Stimulated activated CD4-positive, alpha-beta T cell treated with anti-CD3 and anti-CD28 coated beads, Interleukin-1b, Interleukin-23, amount 100 ng/mL, for 48 hours (primary cell): ENCODE results near the gene WNT5A.
"Not testable (repeated sequence)": the region's sequence is repeated elsewhere in the genome, so short reads cannot be mapped to it uniquely, and the experiment has no call there.

ENCODE experiments used
- DNase-seq: peaks from one replicate; pipeline ENCODE4 v3.0.0-alpha.2; 2020

The WNT5A gene

GRCh38 chr3:55505102-55505501, 18.0 kb upstream of the WNT5A start:
- DNase-seq, result not testable (repeated sequence)

- DNase-seq, result no peak
These were observed 14.8 kb upstream of the WNT5A start for GRCh38 chr3:55501905-55502304.

DNA sequence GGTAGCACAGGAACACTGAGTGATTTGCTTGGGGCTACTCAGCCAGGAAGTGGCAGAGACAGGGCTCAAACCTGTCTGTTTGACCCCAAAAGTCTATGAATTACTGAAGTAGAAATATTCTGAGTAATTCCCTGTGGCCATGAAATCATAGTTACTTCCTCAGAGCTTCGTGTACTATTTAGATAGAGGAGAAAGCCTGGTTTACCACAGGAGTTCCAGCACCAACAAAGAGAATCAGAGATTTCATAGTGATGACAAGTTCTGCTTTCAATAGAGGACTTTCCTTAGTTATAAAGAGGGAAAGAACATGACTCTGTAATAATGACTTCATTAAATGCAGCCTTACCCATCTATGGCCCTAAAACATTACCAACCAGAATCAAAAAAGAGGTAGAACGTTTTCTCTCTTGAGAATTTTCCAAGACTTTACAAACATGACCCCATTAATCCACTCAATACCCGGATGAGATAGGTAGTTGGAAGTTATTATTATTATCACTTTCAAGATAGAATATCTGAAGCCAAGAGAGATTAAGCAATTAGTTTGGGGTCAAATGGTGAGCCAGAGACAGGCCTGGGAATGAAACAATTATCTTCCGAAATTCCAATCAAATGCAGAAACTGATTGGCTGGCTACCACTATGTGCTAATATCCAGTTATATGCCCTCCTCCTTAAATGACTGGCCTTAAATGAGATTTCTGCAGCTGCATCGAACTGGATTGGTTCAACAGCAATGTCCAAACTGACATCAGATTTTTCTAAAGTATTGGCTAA, 13.6 kb upstream of the WNT5A start:
- DNase-seq, result no peak

DNA sequence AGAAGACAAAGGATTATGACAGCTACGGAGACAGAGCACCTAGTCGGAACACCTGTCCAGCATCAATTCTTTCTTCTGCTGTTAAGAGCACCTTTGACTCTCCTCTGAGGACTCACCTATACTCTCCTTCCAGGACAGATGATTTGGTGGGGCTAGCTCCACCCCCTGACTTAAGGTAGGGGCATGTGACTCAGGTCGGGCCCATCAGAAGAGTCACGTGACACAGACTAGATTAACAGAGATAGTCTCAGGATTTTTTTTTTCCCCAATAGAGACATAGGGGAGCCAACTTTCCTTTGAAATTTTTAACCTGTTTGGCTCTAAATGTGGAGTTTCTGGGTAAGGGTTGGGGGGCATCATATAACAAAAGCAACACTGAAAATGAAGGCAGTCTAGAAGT, 11.4 kb upstream of the WNT5A start:
- DNase-seq, result no peak

DNA sequence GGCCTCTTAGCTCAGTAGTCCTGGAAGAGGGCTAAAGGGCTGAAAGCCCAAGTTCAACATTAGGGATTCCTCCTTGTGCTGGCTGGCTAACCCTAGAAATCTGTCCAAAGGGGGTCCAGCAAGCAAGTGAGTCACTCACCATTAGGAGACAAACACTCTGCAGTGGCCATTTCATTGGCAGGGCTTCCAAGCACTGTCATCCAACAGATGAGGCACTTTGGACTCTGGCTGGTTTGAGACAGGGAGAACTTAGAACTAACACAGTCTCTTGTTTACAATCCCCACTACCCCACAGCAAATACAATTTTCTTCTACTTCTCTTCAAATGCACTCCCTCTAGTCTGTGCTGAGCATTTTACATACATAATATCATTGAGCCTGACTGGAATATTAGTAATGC, 10.1 kb upstream of the WNT5A start:
- no peak for DNase-seq

GRCh38 chr3:55494976-55495375, 7.9 kb upstream of the WNT5A start:
- no peak for DNase-seq

GRCh38 chr3:55492976-55493375, 5.9 kb upstream of the WNT5A start:
- DNase-seq, result no peak

DNA sequence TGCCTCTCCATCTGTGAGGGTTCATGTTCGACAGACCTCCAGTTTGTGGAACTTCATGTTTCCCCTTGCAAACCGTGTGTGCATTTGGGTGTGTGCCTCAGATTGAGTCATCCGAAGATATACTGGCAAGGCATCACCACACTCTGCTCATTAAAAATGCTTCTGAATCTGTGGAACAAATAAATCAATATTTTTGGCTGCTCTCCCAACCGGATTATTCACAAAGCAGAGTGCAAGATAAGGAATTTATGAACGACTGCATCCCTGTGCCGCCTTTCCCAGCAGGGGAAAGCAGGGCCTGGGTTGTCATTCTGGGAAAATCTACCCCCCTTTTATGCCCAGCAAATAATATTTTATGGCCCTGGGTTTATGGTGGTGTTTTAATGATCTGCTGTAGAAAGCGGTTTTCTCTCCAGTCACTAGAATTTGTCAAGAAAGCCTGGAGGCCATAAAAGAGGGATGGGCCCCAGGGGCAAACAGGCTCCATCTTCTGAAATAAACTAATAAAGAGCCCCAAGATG, 4.2 kb upstream of the WNT5A start:
- DNase-seq, result no peak

DNA sequence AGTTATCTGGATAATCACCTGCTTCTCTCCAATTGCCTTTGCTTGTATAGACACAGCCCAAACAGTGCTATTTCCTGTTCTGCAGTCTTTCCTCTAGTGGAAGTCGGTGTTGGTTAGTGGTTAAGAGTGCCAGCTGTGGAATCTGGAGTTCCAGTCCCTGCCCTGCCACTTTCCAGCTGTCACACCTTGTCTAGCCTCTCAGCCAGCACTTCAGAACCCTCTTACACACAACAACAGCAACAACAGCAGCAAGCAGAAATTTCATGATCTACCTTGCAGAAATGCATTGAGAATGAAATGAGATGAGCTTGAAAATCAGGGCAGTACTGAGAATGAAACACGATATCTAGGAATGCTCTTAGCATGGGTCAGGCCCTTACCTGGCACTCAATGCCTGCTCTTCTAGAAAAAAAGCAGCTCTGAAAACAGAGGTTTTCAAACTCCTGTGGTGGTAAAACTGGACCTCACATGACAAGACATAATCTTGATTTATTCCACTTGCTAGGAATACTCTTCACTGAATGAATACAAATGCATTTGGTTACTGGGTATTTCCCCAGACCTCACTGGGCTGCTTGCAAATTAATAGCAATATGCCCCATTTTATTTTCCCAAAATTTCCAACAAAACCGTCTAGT, 3.3 kb upstream of the WNT5A start:
- DNase-seq, result no peak

GRCh38 chr3:55489798-55490132, 2.7 kb upstream of the WNT5A start:
- DNase-seq, result no peak

DNA sequence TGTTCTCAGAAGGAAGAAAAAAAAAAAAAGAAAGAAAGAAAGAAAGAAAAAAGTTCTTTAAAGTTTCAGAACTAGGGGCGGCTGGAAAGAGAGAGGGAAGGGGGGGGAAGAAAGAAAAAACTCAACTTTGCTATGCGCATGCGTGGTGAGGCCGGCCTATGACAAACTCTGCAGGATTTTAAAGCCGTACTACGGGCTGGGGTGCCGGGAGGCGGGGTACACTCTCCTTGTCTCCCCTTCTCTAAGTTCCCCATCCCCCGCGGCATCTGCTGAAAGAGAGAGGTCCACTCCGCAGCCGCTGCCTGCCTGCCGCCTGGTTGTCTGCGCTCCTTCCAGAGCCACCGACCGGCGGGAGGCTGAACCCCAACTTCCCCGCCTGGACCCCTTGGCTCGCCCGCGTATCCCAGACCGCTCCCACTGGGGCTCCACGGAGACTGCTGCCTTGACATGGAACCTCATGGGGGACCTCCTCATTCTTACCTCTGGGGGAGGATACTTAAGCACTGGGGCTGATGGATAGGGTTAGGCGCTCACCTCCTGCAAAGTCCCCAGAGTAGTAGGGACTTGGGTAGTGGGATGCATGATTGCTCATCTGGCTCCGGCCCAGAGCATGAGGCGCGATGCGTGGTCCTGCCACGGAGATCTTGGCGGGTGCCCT, 1.4 kb upstream of the WNT5A start:
- DNase-seq, result no peak

DNA sequence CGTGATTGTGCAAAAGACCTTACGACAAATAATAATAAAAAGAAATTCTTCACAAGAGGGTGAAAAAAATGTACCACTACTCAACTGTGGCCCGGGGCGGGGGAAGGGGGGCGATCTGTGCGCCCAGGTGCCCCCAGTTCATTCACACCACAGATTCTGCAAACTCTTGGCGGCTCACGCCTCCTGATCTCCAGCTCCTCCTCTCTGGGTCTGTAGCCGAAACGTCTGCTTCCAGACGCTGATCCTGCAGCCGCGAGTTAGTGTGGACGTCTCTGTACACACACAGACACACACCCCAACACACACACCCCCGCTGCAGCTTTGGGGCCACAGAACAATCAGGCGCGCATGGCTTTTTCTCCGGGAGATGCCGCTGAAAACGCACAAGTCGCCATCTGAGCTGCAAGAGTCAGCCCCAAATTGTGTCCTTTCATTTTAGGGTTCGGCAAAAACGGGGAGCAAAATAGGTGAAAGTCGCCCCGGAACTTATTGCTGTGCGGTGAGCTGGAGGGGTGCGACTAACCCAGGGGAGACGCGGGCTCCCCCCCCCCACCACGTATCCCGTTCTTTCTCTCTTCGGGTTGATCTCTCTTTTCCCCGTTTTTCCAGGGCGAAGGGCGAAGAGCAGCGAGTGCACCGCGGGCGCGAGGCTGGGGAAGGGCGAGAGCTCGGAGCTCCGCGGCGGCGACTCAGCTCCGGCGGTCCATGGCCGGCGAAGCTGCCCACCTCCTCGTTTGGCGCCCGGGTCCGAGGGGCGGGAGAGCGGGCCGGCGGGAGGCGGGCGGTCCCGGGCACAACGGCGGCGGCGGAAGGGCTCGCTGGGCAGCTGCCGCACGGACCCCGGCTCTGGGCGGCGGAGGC, 505 bp upstream of the WNT5A start:
- DNase-seq, result no peak

GRCh38 chr3:55486101-55486856, 827 bp downstream of the WNT5A start:
- DNase-seq, result no peak

DNA sequence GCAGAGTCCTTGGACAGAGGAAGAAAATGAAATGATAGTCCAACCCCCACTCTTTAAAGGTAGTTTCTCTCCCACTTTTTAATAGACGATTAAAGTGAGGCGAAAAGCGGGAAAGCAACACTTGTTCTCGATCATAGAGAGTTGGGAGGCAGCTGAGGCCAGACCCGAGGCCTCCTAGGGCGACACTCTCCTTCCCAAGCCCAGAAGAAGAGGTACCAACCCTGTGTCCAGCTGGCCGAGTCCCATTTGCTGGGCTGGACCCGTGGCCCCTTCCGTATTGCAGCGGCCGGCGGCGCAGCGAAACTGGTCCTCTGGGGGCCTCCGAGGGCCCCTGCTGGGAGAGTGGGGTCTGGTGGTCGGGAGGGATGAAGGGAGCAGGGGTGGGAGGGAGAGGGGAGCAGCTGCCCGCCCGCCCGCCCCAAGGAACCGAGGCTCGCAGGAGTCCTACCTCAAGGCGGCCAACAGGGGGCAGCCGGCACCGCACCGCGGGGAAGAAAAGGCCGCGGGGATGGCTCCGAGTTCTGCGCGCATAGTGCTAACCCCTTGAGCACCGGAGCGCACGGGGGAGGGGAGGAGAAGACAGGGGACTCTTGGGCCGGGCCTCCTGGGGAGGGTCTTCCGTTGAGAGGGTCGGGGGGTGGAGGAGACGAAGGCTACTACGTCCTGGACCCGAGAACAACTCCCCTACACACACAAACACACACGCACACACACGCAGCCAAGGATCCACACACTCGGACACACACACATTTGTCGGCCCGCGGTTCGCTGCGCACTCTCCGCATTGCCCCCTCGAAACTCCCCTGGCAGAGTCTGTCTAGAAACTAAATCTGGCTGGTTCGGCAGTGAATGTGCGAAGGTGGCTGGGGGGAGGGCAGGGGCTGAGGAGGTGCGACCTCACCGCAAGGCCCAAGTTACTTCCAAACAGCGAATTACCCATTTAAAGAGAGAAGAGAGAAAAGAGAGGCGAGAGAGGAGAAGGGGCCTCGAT, 2.0 kb downstream of the WNT5A start:
- peak; percentile 46 for DNase-seq

- no peak for DNase-seq
These were observed 2.9 kb downstream of the WNT5A start for GRCh38 chr3:55484191-55484689.

GRCh38 chr3:55483196-55484095, 3.7 kb downstream of the WNT5A start:
- DNase-seq, result no peak

- no peak for DNase-seq
These were observed 4.5 kb downstream of the WNT5A start for GRCh38 chr3:55482496-55483195.

DNA sequence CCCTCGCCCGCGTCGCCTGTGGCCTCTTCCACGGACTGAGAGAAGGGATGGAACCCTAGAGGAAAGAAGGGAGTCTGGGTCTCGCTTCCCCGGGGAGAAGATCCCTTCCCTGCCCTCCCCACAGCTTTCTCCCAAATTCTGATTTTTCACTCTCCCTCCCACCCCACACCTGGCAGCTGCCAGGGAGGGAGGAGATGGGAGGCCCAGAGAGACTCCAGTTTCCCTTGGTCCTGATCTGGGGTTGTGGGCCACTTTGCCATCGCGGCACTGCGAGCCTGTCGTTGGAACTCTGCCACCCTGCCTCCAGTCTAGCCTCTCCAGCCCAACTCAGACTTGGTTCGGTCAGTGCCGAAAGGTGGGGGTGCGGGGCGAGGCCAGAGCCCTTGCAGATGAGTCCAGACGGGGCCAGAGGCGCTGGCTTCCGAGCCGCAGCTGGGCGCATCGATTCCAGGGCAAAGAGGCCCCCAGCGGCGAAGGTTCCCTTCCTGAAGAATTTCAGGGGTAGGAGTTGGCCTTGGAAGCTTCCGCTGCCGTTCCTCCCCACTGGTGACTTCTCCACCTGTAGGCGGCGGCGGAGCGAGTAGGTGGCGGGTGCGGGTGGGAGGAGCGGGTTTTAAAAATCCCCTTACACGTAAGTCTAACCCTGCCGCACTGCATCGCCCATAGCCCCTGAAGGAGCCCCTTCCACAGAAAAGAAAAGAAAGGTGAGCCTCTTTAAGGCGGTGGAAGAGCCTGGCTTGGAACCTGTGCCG, 5.2 kb downstream of the WNT5A start:
- no peak for DNase-seq
